Ishikawa (cell line): Measurements from ENCODE around the gene FOXC1.

Experiments
- CEBPB ChIP-seq: IDR thresholded peaks from 2 replicates; pipeline ENCODE4 v1.6.1; 2012
- CREB1 ChIP-seq: IDR thresholded peaks from 2 replicates; pipeline ENCODE4 v1.6.1; 2012; ENCODE audit warnings: low read depth
- EGR1 ChIP-seq: IDR thresholded peaks from 2 replicates; pipeline ENCODE4 v1.6.1; 2012
- EP300 ChIP-seq: IDR thresholded peaks from 2 replicates; pipeline ENCODE4 v1.6.1; 2012; ENCODE audit warnings: borderline replicate concordance
- FOXM1 ChIP-seq: IDR thresholded peaks from 2 replicates; pipeline ENCODE4 v1.6.1; 2012; ENCODE audit warnings: low read depth, borderline replicate concordance
- NFIC ChIP-seq: IDR thresholded peaks from 2 replicates; pipeline ENCODE4 v1.6.1; 2012
- RAD21 ChIP-seq: IDR thresholded peaks from 2 replicates; pipeline ENCODE4 v1.6.1; 2012; ENCODE audit warnings: low read depth
- TAF1 ChIP-seq: IDR thresholded peaks from 2 replicates; pipeline ENCODE4 v1.6.1; 2012; ENCODE audit warnings: low read depth, mild to moderate bottlenecking
- TCF12 ChIP-seq: IDR thresholded peaks from 2 replicates; pipeline ENCODE4 v1.6.1; 2012; ENCODE audit warnings: low read depth
- TEAD4 ChIP-seq: IDR thresholded peaks from 2 replicates; pipeline ENCODE4 v1.6.1; 2012
- YY1 ChIP-seq: IDR thresholded peaks from 2 replicates; pipeline ENCODE4 v1.6.1; 2012; ENCODE audit warnings: low read depth
- ZBTB7A ChIP-seq: IDR thresholded peaks from 2 replicates; pipeline ENCODE4 v1.6.1; 2012; ENCODE audit warnings: low read depth
- TF ChIP-seq, protein P1 (sequence below): IDR thresholded peaks from 2 replicates; pipeline ENCODE4 v1.6.1; 2012
- TF ChIP-seq, protein P2 (sequence below): IDR thresholded peaks from 2 replicates; pipeline ENCODE4 v1.6.1; 2012; ENCODE audit warnings: low read depth, mild to moderate bottlenecking
- TF ChIP-seq, protein P3 (sequence below): IDR thresholded peaks from 2 replicates; pipeline ENCODE4 v1.6.1; 2012

FOXC1 gene

DNA sequence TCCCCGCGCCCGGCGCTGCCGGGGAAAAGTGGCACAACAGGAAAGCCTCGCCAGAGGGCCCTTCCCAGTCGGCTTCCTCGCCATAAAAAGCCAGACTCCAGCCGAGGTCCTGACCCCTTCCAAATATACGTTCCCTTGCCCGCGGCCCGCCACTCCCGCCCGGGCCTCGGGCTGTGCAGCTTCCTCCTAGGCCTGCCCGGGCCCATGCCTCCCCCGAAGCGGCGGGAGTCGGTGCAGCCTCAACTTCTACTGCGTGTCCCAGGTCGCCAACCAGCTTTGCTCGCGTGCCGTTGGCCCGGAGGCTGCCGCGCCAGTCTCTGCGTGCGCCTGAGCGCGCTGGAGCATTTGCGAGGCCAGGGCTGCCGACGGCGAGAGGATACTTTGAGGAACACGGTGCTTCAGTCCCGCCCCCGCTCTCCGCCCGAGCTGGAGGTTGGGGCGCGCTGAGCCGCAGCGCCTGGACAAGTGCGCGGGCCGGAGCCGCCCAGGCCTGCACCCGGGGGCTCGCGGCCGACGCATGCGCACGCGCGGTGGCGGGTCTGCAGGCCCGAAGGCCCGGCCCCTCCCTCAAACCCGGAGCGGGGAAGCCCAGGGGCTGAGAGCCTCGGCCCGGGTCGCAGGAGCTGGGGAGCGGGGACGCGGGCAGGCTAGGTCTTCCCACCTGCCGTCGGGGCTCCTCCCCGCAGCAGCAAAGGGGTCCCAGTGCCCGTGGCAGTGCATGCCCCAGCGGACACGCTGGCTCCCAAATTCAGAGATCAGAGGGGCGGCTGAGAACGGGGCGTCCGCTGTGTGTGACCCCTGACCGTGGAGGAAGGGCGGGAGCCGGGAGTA is 10.2 kb downstream of the FOXC1 start:
- TF ChIP-seq CEBPB (no peak), RAD21 (no peak), YY1 (no peak), EP300 (no peak), FOXM1 (no peak), TCF12 (no peak), TAF1 (no peak), NFIC (no peak), CREB1 (no peak), ZBTB7A (no peak), EGR1 (no peak), TEAD4 (no peak)
- TF ChIP-seq, protein P1, sequence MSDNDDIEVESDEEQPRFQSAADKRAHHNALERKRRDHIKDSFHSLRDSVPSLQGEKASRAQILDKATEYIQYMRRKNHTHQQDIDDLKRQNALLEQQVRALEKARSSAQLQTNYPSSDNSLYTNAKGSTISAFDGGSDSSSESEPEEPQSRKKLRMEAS = no peak
- TF ChIP-seq, protein P2, sequence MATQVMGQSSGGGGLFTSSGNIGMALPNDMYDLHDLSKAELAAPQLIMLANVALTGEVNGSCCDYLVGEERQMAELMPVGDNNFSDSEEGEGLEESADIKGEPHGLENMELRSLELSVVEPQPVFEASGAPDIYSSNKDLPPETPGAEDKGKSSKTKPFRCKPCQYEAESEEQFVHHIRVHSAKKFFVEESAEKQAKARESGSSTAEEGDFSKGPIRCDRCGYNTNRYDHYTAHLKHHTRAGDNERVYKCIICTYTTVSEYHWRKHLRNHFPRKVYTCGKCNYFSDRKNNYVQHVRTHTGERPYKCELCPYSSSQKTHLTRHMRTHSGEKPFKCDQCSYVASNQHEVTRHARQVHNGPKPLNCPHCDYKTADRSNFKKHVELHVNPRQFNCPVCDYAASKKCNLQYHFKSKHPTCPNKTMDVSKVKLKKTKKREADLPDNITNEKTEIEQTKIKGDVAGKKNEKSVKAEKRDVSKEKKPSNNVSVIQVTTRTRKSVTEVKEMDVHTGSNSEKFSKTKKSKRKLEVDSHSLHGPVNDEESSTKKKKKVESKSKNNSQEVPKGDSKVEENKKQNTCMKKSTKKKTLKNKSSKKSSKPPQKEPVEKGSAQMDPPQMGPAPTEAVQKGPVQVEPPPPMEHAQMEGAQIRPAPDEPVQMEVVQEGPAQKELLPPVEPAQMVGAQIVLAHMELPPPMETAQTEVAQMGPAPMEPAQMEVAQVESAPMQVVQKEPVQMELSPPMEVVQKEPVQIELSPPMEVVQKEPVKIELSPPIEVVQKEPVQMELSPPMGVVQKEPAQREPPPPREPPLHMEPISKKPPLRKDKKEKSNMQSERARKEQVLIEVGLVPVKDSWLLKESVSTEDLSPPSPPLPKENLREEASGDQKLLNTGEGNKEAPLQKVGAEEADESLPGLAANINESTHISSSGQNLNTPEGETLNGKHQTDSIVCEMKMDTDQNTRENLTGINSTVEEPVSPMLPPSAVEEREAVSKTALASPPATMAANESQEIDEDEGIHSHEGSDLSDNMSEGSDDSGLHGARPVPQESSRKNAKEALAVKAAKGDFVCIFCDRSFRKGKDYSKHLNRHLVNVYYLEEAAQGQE = no peak
- TF ChIP-seq, protein P3, sequence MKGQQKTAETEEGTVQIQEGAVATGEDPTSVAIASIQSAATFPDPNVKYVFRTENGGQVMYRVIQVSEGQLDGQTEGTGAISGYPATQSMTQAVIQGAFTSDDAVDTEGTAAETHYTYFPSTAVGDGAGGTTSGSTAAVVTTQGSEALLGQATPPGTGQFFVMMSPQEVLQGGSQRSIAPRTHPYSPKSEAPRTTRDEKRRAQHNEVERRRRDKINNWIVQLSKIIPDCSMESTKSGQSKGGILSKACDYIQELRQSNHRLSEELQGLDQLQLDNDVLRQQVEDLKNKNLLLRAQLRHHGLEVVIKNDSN = no peak

DNA sequence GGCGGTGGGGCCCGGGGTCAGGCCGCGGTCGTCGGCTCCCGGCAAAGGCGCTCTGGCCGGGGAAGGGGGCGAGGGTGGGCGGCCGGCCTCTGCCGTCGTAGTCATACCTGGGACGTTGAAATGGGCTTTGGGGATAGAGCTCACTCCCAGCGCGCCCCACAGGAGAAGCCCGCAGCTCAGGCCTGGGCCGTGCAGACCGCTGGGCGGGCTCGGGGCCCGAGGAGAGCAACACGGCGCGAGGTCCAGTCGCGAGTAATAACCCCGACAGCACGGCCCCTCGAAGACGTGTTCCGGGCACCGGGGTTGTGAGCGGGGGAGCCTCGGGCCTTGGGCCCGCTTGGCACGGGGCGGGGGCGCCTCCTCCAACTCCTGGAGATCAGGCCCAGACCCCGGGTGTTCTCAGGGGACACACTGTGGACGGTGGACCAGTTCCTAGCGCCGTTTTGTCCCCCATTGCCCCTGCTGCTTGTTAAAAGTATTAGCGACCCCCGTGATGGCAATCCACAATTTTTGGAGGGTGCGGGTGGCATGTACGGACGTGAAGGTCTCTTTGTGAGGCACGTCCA is 10.9 kb downstream of the FOXC1 start:
- TF ChIP-seq TAF1 (no peak), NFIC (no peak), CEBPB (no peak), YY1 (no peak), EGR1 (no peak), TCF12 (no peak), TEAD4 (no peak)
- TF ChIP-seq, protein P3 = no peak
- TF ChIP-seq, protein P2 = no peak

DNA sequence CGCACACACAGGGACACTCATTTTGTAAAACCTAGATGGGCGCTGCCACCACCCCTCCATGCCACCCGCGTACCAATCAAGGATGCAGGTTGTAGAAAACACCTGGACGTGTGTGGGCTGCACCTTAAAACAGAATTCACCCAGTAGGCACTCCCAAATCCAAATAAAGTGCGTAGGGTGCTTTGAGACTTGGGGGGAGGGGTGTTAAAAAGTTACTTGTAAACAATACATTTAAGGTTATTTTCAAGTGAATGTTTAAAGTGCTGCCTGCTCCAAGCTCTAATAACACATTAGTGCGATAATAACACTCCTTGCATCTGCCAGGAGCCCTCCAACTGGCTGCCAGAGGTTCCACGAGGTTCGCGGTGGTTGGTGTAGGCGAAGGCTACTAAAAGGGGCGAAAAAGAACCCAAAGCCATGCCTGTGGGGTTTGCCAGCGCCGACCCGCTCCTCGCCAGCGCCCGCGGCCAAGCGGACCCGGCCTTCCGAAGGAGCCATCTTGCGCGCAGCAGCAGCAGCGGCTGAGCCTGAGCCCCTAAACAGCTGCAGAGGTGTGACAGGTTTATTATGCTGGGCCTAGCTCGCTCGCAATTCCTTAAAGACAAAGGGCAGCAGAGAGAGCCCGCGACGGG is 11.5 kb downstream of the FOXC1 start:
- TF ChIP-seq NFIC (no peak), ZBTB7A (no peak), RAD21 (no peak), FOXM1 (no peak), CREB1 (no peak), CEBPB (no peak), TAF1 (no peak), EP300 (no peak)
- TF ChIP-seq, protein P2 = no peak

DNA sequence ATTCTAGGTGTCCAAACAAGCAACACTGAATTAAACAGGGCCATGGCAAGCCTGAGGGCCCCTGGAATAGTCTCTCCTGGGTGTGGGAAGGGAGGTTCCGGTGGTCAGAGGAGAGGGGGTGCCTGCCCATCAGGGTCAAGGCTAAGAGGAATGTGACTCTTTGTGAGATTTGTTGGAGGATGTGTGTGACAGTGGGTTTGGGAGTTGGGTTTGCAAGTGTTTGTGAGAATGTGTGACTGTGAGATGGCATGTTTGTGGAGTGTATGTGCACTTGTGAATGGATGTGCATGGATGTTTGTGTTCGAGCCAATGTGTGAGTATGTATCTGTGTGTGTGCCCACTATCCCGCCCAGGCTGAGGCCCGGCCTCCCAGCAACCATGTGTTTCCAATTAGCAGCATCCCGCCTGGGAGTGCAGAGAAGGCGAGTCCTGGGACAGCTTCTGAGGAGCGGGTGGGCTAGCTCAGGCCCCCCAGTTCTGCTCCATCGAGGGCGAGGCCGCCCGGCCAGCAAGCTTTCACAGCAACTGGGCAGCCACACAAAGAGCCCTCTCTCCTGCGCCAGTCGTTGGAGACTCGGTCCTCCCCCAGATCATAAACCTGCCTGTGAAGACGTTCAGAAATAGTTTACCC is 12.6 kb downstream of the FOXC1 start:
- TF ChIP-seq EP300 = no peak
